NCI-H2171 (cell line): ENCODE measurements around the gene SLC29A3.

Experiments
- DNase-seq: peaks from one replicate; lab custom pipeline; 2025; lab: John Stamatoyannopoulos, UW

The SLC29A3 gene

DNA sequence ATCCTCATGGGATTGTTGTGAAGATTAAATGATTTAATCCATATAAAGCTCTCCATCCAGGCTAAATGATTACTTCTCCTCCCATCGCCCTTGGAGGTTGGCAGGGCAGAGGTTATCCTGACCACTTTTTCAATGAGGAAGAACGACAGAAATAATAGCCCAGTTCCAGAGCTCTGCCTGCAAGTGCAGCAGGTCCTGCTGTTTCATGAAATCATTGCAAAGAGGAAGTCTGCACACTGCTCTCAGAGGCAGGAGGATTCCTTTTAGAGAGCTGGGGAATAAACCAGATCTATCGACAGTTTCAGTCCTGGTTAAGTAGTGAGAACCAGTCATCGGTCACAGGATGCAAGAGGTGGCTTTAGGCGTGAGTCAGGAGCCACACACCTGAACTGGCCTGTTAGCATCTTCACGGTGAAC is 52.7 kb downstream of the SLC29A3 start:
- no peak for DNase-seq

- no peak for DNase-seq
These were observed 53.9 kb downstream of the SLC29A3 start for GRCh38 chr10:71372882-71373495.

GRCh38 chr10:71374481-71375233 is 55.6 kb downstream of the SLC29A3 start:
- DNase-seq: no peak

- DNase-seq: no peak
These were observed 56.9 kb downstream of the SLC29A3 start for GRCh38 chr10:71375952-71376351.

DNA sequence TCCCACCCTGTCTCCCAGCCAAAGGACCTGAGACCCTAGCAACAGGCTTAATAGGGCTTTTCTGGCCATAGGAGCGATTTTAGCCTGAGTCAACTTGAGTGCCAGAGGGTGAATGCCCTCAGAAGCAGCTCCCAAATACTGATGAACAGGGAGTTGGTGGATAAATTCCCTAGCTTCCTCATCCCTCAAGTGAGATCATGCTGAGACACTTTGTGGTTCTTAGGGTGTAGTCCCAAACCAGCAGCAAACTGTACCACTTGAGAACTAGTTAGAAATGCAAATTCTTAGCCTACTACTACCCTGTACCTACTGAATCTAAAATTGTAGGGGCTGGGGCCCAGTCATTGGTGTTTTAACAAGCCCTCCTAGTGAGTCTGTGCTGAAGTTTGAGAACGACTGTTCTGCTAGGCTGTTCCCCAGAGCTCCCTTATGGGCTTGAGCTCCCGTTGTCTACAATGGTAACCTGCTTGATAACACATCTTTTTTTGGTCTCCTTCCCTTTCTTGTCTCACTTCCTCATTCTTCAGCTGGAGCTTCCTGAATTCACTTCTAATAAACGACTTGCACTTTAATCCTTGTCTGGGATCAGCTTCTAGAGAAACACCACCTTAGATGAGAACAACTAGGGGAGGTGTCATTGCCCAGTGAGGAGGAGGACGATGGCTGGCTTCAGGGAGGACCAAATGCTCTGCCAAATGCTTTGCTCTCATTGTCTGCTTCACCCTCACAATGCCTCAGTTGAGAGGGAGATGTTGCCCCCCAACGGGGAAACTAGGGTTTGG is 59.5 kb downstream of the SLC29A3 start:
- DNase-seq: no peak

GRCh38 chr10:71379118-71379766 is 60.2 kb downstream of the SLC29A3 start:
- no peak for DNase-seq

- no peak for DNase-seq
These were observed 61.8 kb downstream of the SLC29A3 start for GRCh38 chr10:71380841-71381240.

DNA sequence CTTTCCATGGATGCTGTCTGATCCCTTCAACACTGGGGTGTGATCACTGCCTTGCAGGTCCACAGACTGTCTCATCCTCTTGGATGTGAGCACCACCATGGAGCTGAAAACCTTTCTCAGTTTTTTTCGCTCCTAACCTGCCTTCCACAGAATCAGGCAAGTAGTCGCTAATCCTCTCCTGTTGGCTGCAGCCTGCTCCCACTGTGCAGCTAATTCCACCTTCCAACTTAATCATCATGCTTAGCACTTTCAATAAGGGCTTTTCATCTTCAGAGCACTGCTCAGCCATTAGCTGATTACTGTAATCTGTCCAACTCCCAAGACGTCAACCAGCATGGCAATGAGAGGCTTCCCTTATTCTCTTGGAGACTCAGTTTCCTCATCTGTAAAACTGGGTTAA is 62.6 kb downstream of the SLC29A3 start:
- no peak for DNase-seq

DNA sequence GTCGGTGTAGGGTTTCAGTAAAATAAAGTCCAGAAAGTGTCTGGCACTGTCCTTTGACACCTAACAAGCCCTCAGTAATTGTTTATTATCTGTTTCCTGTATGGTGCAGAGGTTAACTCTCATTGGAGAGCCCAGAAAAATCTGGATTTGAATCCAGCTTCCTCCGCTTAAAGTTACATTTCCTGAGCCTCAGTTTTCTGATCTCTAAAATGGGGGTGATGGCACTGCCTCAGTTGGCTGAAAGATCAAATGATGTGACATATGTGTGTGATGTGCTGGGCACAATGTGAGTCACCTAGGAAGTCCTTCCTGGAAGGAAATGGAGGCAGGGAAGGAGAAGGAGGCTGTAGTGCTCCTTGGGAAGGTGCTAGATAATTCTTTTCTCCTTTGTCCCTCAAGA is 63.0 kb downstream of the SLC29A3 start:
- DNase-seq: no peak

GRCh38 chr10:71382757-71383156 is 63.7 kb downstream of the SLC29A3 start:
- no peak for DNase-seq

GRCh38 chr10:71383972-71384687 is 65.1 kb downstream of the SLC29A3 start:
- no peak for DNase-seq

GRCh38 chr10:71388171-71388570 is 69.1 kb downstream of the SLC29A3 start:
- DNase-seq: no peak

- no peak for DNase-seq
These were observed 69.7 kb downstream of the SLC29A3 start for GRCh38 chr10:71388583-71389310.

DNA sequence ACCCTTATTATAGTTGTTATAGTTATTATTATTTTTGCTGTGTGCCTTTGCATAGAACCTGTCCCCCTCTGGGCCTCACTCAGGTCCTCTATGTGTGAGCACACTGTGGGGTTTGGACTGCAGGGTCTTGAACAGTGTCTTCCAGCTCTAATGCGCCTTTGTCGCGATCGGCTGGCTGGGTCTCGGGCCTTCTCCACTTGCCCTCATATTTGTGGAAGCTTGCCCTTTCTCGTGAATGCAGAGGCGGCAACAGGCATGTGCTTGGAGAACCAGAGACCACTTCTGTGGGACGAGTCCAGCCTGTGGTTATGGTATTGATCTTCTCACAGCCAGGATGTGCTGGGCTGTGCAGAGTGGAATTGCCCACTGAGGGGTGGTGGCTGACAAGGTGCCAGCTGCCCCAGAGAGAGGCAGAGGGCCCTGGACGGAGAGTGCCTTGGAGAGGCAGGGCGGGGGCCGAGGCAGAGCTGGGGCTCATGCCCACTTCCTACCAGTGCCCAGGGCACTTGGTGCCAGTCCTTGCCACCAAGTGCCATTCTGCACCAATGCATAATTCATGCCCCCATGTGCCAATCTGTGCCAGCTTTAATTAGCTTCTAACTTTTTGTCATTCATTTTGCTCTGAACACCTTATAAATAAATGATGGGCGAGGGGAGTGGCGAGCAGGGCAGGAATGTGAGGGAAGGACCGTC is 70.9 kb downstream of the SLC29A3 start:
- DNase-seq: no peak

DNA sequence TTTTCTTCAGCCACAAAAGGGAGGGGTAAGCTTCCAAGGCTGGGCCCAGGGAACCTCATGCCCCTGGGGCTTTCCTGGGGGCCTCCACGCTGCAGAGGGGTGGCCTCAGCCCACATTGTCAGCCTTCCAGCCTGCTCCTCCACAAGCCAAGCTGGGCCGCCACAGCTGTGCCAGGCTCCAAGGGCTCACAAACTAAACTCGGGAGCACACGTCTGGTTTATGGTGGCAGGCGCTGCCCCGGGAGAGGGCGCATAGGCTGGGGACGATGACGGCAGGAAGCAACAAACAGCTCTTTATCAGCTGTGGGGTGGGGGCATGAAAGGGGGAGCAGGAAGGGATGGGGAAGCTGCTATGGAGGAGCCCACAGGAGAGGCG is 71.4 kb downstream of the SLC29A3 start:
- DNase-seq: no peak

DNA sequence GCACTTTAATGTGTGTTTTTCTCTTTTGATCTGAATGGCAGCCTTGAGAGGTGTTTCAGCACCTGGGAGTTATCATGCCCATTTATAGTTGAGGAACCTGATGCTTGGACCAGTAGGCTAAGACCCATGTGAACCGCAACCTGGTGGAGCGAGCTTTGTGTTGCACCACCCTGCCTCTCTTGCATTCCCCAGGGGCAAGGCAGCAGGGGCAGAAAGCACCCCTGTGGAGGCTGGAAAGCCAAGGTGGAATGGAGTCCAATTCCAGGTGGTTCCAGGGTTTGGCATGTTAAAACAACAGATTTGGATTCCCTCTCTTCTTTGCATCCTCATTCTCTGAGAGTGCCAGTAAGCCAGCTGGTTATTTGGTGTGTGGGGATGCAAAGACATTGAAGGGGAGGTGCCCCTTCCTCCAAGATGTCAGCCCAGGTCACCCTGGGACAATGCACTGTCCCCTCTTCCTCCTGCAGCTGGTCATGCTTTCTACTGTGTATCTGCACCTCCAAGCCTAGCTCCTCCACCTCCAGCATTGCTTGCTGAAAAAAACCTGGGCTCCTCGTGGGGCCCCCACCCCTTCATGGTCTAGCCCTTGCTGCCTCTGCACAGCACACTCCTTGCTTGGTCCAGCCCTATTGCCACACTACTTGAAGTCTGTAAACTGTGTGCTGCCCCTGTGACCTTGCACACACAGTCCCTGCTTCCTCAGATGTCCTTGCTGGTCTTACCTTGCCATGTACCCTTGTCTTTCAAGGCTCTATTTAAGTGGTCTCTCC is 72.0 kb downstream of the SLC29A3 start:
- no peak for DNase-seq

- no peak for DNase-seq
These were observed 72.6 kb downstream of the SLC29A3 start for GRCh38 chr10:71391701-71392100.

DNA sequence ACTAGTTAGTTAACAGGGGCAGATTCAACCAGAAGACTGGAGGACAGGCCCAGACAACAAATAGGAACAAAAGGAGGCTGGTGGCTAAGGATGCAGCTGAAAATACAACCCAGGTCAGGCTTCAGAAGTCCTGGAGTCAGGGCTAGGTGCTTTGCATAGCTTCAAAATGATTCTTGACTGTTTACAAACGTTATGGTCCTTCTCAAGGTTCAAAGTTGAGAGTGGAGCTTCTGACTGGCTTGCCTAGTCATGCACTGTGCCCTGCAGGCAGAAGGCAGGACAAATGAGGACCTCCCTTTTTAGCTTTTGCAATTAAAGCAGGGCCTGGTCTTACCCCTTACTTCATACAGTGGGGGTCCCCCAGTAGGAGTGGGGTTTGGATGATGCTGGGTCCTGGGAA is 73.2 kb downstream of the SLC29A3 start:
- DNase-seq: no peak
